Omental fat pad (tissue), 4 donors: ENCODE measurements around the gene KIRREL1. TPM values are rescaled to one million over a fixed set of nuclear protein-coding genes. Genes with fewer than 3 reads are reported as not detected.

ENCODE experiments used
- ATAC-seq: fragments of 150-250 bp; one replicate; pipeline ENCODE4 v1.9.1; 2016; ENCODE audit warnings: mild to moderate bottlenecking, moderate library complexity; ENCODE audit not compliant: low FRiP score
- DNase-seq: peaks from one replicate; pipeline ENCODE4 v3.0.0-alpha.2; 2019; ENCODE audit warnings: low spot score
- CTCF ChIP-seq, 3 donors: fragments of 450-650 bp; IDR thresholded peaks; one replicate each; pipeline ENCODE4 v1.5.1; 2016 to 2017; ENCODE audit warnings: antibody characterized with exemption in 3 of 3, mild to moderate bottlenecking in 3 of 3, moderate library complexity in 2 of 3
- total RNA-seq, 4 donors: library from RNA; depleted of rRNA; stranded (reverse); fragments of >200 nt; gene quantifications; one replicate each; pipeline ENCODE4 v1.1.0, GENCODE V29; 2016

KIRREL1 gene
- total RNA-seq, 4 donors from 2014 or later = 47.2 to 81.6 (median 61.6) TPM

- TF ChIP-seq CTCF (IDR thresholded peaks at IDR 0.05) = no peak
- ATAC-seq (no peak), DNase-seq (no peak)
Observed at GRCh38 chr1:157971769-157972168, 21.7 kb upstream of the KIRREL1 start.

- no peak for ATAC-seq
- TF ChIP-seq CTCF (IDR thresholded peaks at IDR 0.05) = no peak
Observed at GRCh38 chr1:157975228-157975950, 18.1 kb upstream of the KIRREL1 start.

GRCh38 chr1:157976888-157977287 is 16.6 kb upstream of the KIRREL1 start:
- no peak for TF ChIP-seq CTCF (IDR thresholded peaks at IDR 0.05)
- no peak for ATAC-seq

More at GRCh38 chr1:157975228-157975950, 18.1 kb upstream of the KIRREL1 start:
- DNase-seq = no peak

GRCh38 chr1:157978586-157979403 is 14.7 kb upstream of the KIRREL1 start:
- no peak for DNase-seq
- peak; percentile 37 for ATAC-seq
- TF ChIP-seq CTCF (IDR thresholded peaks at IDR 0.05) = no peak

More at GRCh38 chr1:157976888-157977287, 16.6 kb upstream of the KIRREL1 start:
- no peak for DNase-seq

GRCh38 chr1:157982136-157982535 is 11.3 kb upstream of the KIRREL1 start:
- DNase-seq = no peak
- ATAC-seq = no peak

GRCh38 chr1:157983787-157984186 is 9.7 kb upstream of the KIRREL1 start:
- no peak for ATAC-seq
- no peak for DNase-seq
- no peak for TF ChIP-seq CTCF (IDR thresholded peaks at IDR 0.05)

More at GRCh38 chr1:157982136-157982535, 11.3 kb upstream of the KIRREL1 start:
- TF ChIP-seq CTCF (IDR thresholded peaks at IDR 0.05) = no peak
